GM23248 (cell line): Measurements from ENCODE around the gene FARP2. TPM values are rescaled to one million over a fixed set of nuclear protein-coding genes. Genes with fewer than 3 reads are reported as not detected.

Source experiments
- DNase-seq: peaks from one replicate; pipeline ENCODE4 v3.0.0-alpha.2; 2015
- H2AFZ ChIP-seq: fragments of 200-600 bp; sonication (generic); 2 replicates; pipeline ENCODE4 v1.6.1; 2016; ENCODE audit warnings: antibody characterized with exemption
- H3F3A ChIP-seq: fragments of 200-600 bp; sonication (generic); 2 replicates; pipeline ENCODE4 v1.6.1; 2016; ENCODE audit warnings: mild to moderate bottlenecking, antibody characterized with exemption, mixed run types; ENCODE audit not compliant: insufficient read depth
- H3K27ac ChIP-seq: fragments of 200-600 bp; sonication (generic); 2 replicates; pipeline ENCODE4 v1.5.1; 2016; ENCODE audit warnings: mild to moderate bottlenecking
- H3K27me3 ChIP-seq: fragments of 200-600 bp; sonication (generic); replicated peaks from 2 replicates; pipeline ENCODE4 v1.6.1; 2016; ENCODE audit warnings: mild to moderate bottlenecking; ENCODE audit not compliant: insufficient read depth
- H3K36me3 ChIP-seq: fragments of 200-600 bp; sonication (generic); 2 replicates; pipeline ENCODE4 v1.6.1; 2016; ENCODE audit warnings: low read depth, mild to moderate bottlenecking
- H3K4me1 ChIP-seq: fragments of 200-600 bp; sonication (generic); 2 replicates; pipeline ENCODE4 v1.6.1; 2016; ENCODE audit warnings: mild to moderate bottlenecking; ENCODE audit not compliant: insufficient read depth
- H3K4me2 ChIP-seq: fragments of 200-600 bp; sonication (generic); one replicate; pipeline ENCODE4 v1.6.1; 2016; ENCODE audit warnings: mild to moderate bottlenecking; ENCODE audit not compliant: unreplicated experiment
- H3K4me3 ChIP-seq: fragments of 200-600 bp; sonication (generic); 2 replicates; pipeline ENCODE4 v1.5.1; 2016; ENCODE audit warnings: mild to moderate bottlenecking
- H3K79me2 ChIP-seq: fragments of 200-600 bp; sonication (generic); 2 replicates; pipeline ENCODE4 v1.6.1; 2016; ENCODE audit warnings: mild to moderate bottlenecking; ENCODE audit not compliant: insufficient read depth
- H3K9ac ChIP-seq: fragments of 200-600 bp; sonication (generic); 2 replicates; pipeline ENCODE4 v1.6.1; 2016; ENCODE audit warnings: mild to moderate bottlenecking
- H3K9me2 ChIP-seq: fragments of 200-600 bp; sonication (generic); 2 replicates; pipeline ENCODE4 v1.6.1; 2016; ENCODE audit warnings: mixed run types, mild to moderate bottlenecking, moderate library complexity; ENCODE audit not compliant: insufficient read depth
- H3K9me3 ChIP-seq: fragments of 200-600 bp; sonication (generic); one replicate; pipeline ENCODE4 v1.6.1; 2017; ENCODE audit warnings: low read depth
- H4K20me1 ChIP-seq: fragments of 200-600 bp; sonication (generic); 2 replicates; pipeline ENCODE4 v1.6.0; 2016; ENCODE audit not compliant: insufficient read depth
- EZH2 ChIP-seq: fragments of 200-600 bp; sonication (generic); IDR thresholded peaks from 2 replicates; pipeline ENCODE4 v1.6.1; 2018; ENCODE audit warnings: antibody characterized with exemption, mild to moderate bottlenecking; ENCODE audit not compliant: insufficient read depth, poor library complexity, severe bottlenecking
- EZH2phosphoT487 ChIP-seq: fragments of 200-600 bp; sonication (generic); IDR thresholded peaks from 2 replicates; pipeline ENCODE4 v1.6.1; 2018; ENCODE audit warnings: antibody characterized with exemption, moderate library complexity, mild to moderate bottlenecking, low read depth; ENCODE audit not compliant: insufficient read depth
- WGBS, 2 experiments: methylation state at CpG; one replicate each; pipeline ENCODE4 v1.1.6; 2015 to 2017; ENCODE audit warnings: low lambda C conversion rate in 2 of 2, low coverage in 1 of 2; ENCODE audit errors: missing lambda C conversion rate in 2 of 2; 5-methylcytosine and 5-hydroxymethylcytosine counted together
- in situ Hi-C: fragments of 300-500 bp; cut with MboI; formaldehyde crosslinking; loops from 2 replicates; pipeline ENCODE4 v1.15.0; 2020
- polyA plus RNA-seq: library from polyadenylated mRNA; unstranded; fragments of >200 nt; fragmentation: Nextera tagmentation; extraction: Ambion mirVana; gene quantifications from 2 replicates; pipeline ENCODE4 v1.2.1, GENCODE V29; 2016
- total RNA-seq: library from RNA; depleted of rRNA; stranded (reverse); fragments of >200 nt; shearing (Covaris generic); gene quantifications from 2 replicates; pipeline ENCODE4 v1.2.3, GENCODE V29; 2014

FARP2 gene
- total and polyA plus RNA-seq, 2 experiments from 2014 or later, result 30.9 to 39.0 TPM

- TF ChIP-seq EZH2phosphoT487, result no peak
- TF ChIP-seq EZH2, result no peak
- no peaks in the 10 kb centered on the region for H3K27me3 ChIP-seq
- in situ Hi-C loops, result no loop called here
- no peak overlapping the region for H2AFZ ChIP-seq
- H3K27ac ChIP-seq, result no peak overlapping the region
- peaks cover 5% of the 10 kb centered on the region for H4K20me1 ChIP-seq
- DNase-seq, result no peak
- peaks cover 36% of the 10 kb centered on the region for H3K79me2 ChIP-seq
- 91 to 93% methylated on average over 31 to 35 of the region's 36 CpGs for WGBS, 2 experiments
- no peaks in the 10 kb centered on the region for H3K9me2 ChIP-seq
- H3K9me3 ChIP-seq, result no peaks in the 10 kb centered on the region
- no peak overlapping the region for H3K4me3 ChIP-seq
- H3K9ac ChIP-seq, result no peak overlapping the region
- no peaks in the 10 kb centered on the region for H3K4me1 ChIP-seq
- H3K36me3 ChIP-seq, result no peaks in the 10 kb centered on the region; the same call in 1 of the 2 replicates
- H3K4me2 ChIP-seq, result no peak overlapping the region
- no peaks in the 10 kb centered on the region for H3F3A ChIP-seq
These were observed 142.3 kb downstream of the FARP2 start for GRCh38 chr2:241498115-241499070.

- Histone ChIP-seq H3K36me3 (no peaks in the 10 kb centered on the region; the same call in 1 of the 2 replicates), H3K4me1 (no peaks in the 10 kb centered on the region), H3K9me3 (no peaks in the 10 kb centered on the region), H3K9ac (no peak overlapping the region), H3K27ac (no peak overlapping the region), H3K79me2 (peaks cover 46% of the 10 kb centered on the region), H2AFZ (no peak overlapping the region), H4K20me1 (peaks cover 5% of the 10 kb centered on the region), H3K27me3 (no peaks in the 10 kb centered on the region), H3K4me2 (no peak overlapping the region), H3F3A (no peaks in the 10 kb centered on the region), H3K4me3 (no peak overlapping the region), H3K9me2 (no peaks in the 10 kb centered on the region)
- WGBS, 2 experiments, result 82 to 88% methylated on average over 23 to 28 of the region's 28 CpGs
- TF ChIP-seq EZH2phosphoT487 (no peak), EZH2 (no peak)
- DNase-seq, result no peak
- in situ Hi-C loops, result no loop called here
These were observed 143.3 kb downstream of the FARP2 start for GRCh38 chr2:241499146-241499965.

GRCh38 chr2:241500016-241500415 lies 143.9 kb downstream of the FARP2 start:
- H3K36me3 ChIP-seq, result no peaks in the 10 kb centered on the region

GRCh38 chr2:241500431-241500975 lies 144.4 kb downstream of the FARP2 start:
- in situ Hi-C loops, result no loop called here
- Histone ChIP-seq H3K27me3 (no peaks in the 10 kb centered on the region), H3K4me2 (no peak overlapping the region), H3K4me1 (no peaks in the 10 kb centered on the region), H3F3A (no peaks in the 10 kb centered on the region), H3K27ac (no peak overlapping the region), H4K20me1 (peaks cover 6% of the 10 kb centered on the region), H2AFZ (no peak overlapping the region), H3K79me2 (peaks cover 57% of the 10 kb centered on the region), H3K36me3 (no peaks in the 10 kb centered on the region), H3K9ac (no peak overlapping the region), H3K4me3 (no peak overlapping the region), H3K9me3 (no peaks in the 10 kb centered on the region), H3K9me2 (no peaks in the 10 kb centered on the region)
- TF ChIP-seq EZH2 (no peak), EZH2phosphoT487 (no peak)
- no peak for DNase-seq
- WGBS, 2 experiments, result 81 to 85% methylated on average over 12 of the region's 12 CpGs

More at GRCh38 chr2:241500016-241500415, 143.9 kb downstream of the FARP2 start:
- H2AFZ ChIP-seq, result no peak overlapping the region
- H3F3A ChIP-seq, result no peaks in the 10 kb centered on the region
- no peaks in the 10 kb centered on the region for H3K27me3 ChIP-seq
- no peak overlapping the region for H3K4me2 ChIP-seq
- in situ Hi-C loops, result no loop called here
- no peak for DNase-seq
- H3K27ac ChIP-seq, result no peak overlapping the region
- no peak for TF ChIP-seq EZH2
- no peak for TF ChIP-seq EZH2phosphoT487
- peaks cover 53% of the 10 kb centered on the region for H3K79me2 ChIP-seq
- no peak overlapping the region for H3K4me3 ChIP-seq
- no peaks in the 10 kb centered on the region for H3K9me3 ChIP-seq
- WGBS, 2 experiments, result 84 to 88% methylated on average over 10 of the region's 10 CpGs
- no peaks in the 10 kb centered on the region for H3K4me1 ChIP-seq
- no peaks in the 10 kb centered on the region for H3K9me2 ChIP-seq
- peaks cover 5% of the 10 kb centered on the region for H4K20me1 ChIP-seq
- no peak overlapping the region for H3K9ac ChIP-seq
